Measurements from ENCODE around the gene ROR2.

Gene ROR2

DNA sequence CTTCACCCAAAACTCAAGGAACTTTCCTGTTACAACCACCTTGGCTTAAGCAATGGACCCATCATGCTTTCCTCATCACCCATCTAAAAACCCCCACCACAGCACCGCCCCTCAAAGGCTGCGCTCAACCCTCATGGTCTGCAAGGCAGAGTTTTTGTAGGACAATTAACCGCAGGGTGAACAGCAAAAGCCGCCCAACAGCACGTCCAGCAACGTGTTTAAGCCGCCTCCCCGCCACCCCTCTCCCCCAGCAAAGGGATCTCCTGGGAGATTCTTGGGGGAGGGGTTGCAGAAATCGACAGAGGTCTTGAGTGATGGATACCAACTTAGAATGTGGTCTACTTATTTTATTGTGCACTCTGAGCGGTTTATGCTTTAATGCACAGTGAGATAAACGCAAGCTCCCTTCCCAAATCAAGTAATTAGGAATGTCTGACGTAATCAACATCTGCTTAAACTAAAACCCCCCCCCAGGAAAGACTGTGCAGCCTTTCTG is 1.9 kb downstream of the ROR2 start:
- no peak for DNase-seq

DNA sequence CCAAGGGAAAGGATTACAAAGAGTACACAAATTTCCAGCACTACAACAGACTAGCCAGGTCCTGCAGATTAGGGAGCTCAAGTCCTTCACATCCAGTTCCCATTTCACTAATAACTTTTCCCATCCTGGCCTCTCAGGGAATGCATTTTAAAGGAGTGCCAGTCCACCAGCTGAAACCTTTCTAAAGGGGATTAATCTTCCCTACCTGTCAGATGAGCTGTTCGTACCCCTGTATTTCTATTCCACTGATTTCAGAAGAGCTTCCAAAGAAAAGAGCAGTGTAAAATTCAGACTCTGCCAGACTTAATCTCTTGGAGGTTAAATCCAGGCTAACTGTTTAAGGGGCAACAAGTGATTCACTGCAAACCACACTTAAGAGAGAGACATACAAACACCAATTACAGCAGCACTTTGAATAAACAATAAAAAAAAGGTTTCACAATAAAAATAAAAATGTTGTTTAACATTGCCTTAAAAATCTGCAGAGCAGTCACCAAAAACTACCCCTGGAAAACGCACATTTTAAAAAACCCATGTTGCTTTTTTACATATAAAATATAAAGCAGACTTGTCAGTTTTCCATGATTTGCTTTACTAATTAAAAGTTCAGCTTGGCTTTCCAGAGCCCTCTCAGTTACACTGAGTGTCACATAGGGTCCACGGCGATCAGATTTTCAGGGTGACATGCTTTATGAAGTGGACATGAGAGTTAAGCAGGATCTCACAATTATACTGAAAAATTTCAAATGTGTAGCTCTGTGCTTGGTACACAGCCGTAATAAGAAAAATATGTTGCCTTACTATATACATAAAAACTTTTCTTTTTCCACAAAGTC is 3.2 kb downstream of the ROR2 start:
- no peak for DNase-seq

DNA sequence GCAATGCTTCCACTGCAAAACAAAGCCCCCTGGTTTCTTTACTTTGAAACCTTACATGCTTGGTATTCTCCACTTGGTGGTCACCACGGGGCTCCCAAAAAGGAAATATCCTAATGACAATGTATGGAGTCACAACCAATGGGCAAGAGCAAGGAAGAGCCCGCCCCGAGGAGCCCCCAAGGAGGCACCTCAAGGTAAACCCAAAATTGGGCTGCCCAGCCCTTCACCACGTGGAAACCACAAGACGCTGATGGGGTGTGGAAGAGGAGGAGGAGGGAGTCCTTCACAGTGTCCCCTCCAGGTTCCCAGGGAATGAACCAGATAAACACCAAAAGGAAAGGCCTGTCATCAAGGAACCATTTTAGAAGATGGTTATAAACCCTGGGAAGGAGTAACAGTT is 3.8 kb downstream of the ROR2 start:
- no peak for DNase-seq

DNA sequence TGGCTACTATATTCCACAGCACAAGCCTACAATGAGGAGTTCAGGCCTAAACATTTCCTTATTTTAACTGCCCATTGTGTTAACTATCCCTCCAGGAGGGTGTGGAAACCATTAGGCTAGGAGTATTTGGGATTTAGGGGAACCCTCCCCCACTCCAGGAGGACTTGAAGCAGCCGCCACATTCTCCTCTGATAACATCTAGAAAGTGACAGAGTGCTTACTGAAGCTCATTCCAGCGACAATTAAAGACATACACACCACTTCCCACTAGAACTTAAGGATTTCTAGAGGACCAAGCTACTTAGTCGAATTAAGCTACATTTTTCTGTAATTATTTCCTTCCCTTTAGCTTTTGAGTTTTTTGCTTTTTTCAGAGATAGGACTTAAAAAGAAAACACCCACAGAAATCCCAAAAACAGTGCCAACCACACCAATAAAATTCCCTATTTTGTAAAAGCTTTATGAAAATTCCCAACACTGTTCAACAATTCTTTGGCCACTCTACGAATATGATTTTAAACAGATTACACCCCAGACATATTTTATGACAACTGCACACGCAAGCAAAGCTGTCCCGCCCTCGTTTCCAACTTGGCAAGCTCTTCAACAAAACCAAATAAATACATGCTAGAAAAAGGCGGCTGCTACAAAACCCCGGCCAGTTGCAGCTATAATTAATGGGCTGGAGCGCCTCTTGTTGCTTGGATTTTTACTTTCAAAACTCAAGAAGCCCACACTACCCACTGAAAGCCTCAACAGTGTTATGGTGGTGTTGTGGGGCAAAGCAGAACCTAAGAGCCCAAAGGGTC is 4.5 kb downstream of the ROR2 start:
- DNase-seq = no peak

DNA sequence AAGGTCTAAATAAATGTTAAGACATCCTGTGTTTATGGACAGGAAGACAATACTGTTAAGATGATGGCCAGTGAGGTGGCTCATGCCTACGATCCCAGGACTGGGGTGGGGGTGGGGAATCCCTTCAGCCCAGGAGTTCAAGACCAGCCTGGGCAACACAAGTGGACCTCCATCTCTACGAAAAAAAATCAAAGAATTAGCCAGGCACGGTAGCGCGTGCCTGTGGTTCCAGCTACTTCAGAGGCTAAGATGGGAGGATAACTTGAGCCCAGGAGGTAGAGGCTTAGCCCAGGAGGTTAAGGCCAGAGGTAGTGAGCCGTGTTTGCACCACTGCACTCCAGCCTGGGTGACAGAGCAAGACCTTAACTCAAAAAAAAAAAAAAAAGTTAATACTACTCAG is 5.3 kb downstream of the ROR2 start:
- DNase-seq = no peak

DNA sequence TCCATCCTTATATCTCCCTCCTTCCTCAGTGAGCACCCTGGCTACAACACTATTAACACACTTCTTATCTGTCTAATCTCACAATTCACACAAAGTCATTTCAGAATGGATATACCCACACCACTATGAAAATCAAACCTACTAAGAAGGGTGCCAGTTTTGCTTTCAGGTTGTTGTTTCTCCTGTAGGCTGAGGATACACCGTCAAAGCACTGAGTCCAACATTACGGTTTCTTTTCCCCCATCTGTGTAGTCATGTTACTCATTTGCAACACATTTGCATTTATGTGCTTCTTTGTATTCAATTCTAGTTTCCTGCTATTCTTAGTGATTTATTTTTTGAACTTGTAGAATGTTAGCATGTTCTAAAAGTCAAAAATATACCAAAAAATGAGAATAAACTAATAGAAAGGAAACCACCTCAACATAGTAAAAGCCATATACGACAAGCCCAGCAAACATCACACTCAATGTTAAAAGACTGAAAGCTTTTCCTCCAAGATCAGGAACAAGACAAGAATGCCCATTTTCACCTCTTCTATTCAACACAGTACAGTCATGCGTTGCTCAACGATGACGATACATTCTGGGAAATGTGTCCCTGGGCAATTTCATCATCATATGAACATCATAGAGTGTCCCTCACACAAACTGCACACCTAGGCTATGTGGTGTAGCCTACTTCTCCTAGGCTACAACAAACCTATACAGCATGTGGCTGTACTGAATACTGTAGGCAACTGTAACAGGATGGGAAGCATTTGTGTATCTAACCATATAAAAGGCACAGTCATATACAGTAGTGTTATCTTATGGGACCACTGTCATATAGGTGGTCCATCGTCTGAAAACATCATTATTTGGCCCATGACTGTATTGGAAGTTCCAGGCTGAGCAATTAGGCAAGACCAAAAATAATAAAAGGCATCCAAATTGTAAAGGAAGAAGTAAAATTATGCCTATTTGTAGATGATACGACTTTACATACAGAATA is 6.3 kb downstream of the ROR2 start:
- DNase-seq = no peak

DNA sequence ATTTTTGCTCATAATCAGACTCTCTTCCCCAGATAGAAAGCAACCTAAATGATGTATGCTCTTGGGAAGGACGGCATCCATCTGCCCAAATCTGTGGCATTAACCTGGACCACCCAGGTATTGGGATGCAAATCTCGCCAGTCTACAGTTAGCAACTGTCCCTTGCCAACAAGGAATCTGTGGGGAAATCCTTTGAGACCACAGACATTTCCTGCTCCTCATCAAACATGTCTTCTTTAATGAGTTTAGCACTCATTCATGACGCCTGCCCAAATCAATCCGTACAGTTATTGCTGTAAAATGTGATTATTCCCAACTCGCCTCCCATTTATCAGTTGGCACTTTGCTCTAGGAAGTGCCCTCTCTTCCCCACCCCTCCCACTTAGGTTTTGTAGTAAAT is 7.8 kb downstream of the ROR2 start:
- no peak for DNase-seq

DNA sequence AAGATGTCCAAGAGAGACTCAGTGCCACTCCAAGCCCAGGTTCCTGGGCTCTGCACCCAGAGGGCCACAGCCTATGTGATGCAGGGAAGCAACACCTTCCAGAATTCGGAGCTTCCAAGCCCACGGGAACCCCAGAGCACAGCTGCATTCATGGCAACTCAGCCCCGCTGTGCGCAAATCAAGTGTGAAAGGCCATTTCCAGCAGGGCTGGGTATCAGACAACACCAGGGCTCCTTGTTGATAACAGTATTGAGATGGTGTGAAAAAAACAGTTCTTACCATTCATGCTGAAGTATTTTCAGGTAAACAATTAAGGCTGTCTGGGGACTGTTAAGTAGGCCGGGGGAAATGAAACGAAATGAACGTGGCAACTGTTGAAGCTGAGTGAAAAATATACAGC is 10.1 kb downstream of the ROR2 start:
- DNase-seq = no peak

DNA sequence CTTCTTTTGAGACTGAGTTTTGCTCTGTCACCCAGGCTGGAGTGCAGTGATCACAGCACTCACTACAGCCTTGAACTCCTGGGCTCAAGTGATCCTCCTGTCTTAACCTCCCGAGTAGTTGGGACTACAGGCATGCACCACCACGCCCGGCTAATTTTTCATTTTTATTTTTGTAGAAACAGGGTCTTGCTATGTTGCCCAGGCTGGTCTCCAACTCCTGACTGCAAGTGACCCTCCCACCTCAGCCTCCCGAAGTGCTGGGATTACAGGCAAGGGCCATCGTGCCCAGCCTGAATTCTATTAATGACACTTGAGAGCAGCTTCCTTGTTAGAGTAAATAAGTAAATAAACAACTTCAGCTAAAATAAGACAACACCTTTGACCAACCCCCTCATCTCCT is 12.3 kb downstream of the ROR2 start:
- DNase-seq = no peak

DNA sequence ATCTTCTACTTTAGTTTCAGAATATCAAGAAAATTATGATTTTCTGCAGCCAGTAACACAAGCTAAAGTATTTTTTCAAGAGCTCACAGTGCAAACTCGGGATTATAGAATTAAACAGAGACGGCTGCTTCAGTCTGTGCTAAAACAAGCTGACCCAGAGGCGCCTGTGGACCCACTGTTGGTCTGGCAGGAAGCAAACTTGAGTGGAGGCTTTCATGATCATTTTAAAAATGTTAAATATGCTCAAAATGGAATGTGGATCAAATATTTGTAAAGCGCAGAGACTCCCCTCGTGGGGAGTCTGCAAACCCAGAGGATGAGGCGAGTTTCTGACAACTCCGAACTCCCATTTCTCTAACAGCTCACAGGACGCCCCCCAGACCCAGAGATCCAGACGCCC is 13.0 kb downstream of the ROR2 start:
- DNase-seq = no peak

DNA sequence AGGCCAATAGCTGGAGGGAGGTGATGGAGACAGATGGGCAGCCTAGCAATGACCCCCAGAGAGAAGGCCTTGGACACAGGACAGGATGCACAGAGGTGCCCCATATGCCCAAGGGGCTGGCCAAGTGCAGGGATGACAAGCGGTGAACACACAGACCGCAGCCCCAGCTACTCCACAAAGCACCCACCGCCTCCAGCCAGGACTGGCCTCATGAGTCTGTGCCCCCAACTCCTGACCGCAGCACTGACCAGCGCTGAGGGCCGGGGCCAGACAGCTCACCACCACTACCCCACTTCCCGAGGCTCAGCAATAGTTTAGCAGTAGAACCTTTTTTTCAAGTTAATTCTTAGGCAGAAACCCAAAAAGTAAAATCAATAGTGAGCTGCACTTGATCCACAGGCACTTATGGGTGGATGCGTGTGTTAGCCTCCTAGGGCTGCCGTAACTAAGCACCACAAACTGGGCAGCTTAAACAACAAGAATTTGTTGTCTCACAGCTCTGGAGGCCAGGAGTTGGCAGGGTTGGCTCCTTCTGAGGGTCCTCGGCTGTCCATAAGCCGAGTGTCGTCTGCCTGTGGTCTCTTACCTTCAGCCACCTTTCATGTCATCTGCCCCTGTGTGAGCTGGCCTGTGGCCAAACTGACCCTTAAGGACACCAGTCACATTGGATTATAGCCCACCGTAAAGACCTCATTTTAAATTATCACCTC is 14.1 kb downstream of the ROR2 start:
- DNase-seq = no peak

DNA sequence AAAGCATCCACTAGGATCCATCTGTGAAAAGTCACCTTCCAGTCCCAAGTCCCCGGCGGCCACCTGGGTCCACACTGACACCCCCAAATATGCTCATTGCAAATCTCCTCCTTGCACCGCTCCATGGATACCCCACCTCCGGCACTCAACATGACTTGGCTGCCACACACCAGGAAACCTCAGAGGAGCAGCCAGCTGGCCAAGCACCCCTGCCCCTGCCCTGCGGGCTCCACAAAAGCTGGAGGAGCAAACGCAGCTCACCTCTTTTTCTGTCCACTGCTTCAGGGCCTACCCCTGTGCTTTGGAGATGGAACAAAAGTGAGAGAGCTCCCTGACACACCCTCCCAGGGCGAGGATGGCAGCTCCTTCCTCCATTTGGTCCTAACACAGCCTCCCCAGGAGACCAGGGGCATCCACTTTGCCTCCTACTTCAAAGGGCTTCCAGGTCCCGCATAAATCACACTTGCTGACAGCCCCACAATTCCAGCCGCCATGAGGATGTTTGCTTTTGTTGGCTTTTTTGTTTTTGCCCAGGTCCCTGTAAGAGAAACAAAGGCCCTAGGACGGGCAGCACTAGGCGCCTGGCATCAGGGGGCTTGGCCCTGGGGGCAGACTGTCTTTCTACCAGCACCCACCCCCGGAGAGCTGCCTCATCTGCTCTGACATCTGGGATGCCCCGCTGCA is 14.8 kb downstream of the ROR2 start:
- no peak for DNase-seq

DNA sequence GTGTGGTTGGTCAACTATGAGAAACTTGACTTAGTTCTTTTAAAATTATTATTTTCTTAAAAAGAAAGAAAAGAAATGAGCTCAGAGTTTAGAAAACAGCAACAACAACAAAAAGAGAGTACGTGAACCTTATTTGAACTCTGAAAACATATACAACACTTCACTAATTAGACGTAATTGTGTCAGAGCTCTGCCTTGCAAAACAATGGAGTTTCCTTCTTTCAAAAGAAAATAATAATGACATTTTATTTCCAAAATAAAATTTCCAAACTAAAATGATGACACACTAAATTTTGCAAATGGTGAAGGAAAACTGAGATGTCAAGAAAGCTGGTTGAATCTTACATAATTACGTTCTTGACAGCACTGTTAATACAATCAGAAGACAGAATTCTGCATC is 15.4 kb downstream of the ROR2 start:
- no peak for DNase-seq

DNA sequence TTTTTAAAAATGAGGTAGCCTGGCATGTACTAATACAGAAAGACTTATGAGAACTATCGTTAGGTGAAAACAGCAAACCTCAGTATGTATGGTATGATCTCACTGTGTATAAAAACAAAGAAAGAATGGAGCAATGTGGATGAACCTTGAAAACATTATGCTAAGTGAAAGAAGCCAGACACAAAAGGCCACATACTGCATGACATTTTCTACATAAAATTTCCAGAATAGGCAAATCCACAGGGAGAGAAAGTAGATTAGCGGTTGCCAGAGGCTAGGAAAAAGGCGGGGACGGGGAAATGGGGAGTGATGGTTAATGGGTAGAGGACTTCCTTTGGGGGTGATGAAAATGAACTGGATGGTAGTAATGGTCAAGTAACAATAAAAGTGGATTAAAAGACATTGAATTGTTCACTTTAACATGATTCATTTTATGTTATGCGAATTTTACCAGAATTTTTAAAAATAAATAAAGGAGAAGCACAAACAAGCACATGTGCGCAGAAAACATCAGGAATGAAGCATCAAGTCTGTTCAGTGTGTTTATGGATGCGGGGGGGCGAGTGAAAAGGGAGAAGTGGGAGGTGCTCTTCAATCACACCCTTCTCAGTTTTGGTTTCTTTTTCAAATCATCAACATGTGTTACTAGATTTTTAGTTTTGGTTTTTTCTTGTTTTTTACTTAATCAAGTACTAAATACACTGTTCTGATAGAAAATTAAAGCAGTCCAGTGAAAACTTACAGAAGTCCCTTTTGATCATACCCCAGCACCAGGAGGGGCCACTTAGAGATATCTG is 16.3 kb downstream of the ROR2 start:
- DNase-seq = no peak

DNA sequence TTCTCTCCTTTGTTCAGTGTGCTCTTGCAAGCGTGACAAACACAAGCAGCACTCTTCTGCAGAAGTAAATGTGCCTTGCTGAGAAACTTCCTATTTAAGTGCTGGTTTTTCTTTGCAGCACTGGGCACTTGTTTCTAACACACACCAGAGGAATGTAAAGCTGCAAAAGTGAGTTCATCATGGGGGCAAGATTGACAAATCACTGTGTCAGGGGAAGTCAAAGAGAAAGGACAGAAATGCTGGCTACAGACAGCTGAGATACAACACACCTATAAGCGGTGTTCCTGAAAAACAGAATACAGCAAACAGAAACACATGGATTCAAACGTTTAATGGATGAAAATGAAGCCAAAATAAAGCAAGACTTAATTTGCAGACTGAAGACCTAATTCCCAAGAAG is 19.6 kb downstream of the ROR2 start:
- DNase-seq = no peak

DNA sequence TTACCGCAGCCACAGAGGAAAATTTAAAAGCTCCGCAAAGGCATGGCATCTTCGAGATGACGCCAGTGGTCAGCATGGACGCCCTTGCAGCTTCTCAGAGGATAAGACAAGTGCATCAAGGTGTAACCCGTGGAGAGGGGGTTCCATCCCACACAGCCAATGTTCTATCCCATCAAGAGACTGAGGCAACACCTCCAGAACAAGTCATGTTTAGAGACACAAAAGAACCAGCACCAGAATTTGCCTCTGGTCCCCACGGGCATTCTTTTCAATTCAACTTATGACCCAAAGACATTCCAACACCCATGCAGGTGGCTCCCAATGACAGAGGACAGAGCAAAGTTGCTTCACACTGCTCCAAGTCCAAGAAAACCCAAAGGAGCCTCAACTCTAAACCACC is 20.7 kb downstream of the ROR2 start:
- no peak for DNase-seq

DNA sequence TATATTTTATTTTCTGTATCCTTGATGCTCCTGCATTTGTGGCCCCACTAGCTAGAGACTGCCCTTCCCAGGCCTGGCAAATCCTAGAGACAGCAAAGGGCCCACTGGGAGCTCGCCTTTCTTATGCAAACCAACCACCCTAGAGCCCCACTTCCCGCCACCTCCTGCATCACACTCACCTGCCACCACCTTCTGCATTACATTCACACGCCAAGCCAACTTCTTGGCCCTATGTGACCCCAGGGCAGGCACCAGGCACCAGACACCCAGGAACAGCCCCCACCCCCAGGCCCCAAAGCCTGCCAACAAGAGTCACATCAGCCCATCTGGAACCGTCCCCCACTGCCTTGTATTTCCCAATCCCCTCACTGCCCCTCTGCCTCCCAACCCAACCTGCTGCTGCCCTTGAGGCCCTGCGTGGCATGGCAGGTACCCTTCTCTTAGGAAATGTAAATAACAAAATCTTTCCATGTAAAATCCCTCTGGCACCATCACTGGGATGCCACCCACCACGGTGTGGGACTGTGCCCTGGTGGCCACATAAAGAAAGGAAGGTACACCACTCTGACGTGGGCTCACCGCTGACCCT is 22.0 kb downstream of the ROR2 start:
- DNase-seq = no peak

DNA sequence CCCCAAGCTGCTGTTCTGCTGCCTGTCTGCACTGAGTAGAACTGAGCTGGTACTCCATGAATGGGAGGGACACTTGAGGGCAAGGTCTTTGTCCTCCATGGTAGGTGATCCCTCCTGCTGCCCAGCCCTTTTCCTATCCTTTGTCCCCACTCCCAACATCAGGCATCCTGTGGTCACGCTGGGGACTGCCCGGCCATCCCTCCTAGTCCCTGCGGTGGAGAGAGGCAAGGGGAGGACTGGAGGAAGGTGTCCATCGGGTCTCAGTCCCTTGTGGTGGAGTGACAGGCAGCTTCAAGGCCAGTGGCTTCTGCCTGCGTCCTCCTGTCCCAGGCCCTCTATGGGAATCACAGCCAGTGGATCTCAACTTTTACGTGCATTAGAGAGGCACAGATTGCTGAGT is 25.9 kb downstream of the ROR2 start:
- DNase-seq = no peak

DNA sequence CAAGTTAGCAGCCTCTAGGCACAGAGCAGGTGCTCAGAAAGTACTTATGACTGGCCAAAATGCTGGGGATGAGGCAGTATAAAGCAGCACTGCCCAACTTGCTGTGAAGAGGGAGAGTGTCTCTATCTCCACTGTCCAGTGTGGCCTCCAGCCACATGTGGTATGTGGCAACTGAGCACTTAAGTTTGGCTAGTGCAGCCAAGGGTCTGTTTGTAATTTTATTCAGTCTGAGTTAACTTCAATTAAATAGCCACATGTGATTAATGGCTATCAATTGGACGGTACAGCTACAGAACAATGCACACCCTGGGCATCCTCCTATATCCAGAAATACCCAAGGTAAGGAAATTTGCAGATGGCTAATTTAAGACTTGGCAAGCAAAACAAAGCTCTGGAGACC is 26.9 kb downstream of the ROR2 start:
- DNase-seq = no peak

DNA sequence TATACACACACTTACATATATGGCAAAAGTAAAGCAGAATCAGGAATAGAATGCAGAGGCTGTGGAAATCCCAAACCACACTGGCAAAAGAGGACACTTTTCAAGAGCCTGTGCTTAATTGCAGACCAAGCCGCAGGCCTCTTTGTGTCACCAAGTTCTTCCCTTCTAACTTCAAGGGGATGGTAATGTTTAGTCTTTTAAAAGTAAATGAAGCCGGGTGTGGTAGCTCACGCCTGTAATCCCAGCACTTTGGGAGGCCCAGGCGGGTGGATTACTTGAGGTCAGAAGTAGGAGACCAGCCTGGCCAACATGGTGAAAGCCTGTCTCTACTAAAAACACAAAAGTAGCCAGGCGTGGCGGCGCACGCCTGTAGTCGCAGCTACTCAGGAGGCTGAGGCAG is 28.7 kb downstream of the ROR2 start:
- DNase-seq = no peak

Measured in activated CD4-positive, alpha-beta T cell treated with anti-CD3 and anti-CD28 coated beads for 4 hours (primary cell).